ENCODE measurements around the gene CDRT15. TPM values are rescaled to one million over a fixed set of nuclear protein-coding genes. Genes with fewer than 3 reads are reported as not detected.

CDRT15 gene
- total RNA-seq, 1 experiment from 2014 or later, result not detected

Other genes starting within 250 kb of the CDRT15 start
- 16.4 and 21.0 TPM in 2 replicates for gene COX10, start 167.4 kb downstream of the CDRT15 start, total RNA-seq (2022)
- 3.4 and 3.8 TPM in 2 replicates for gene HS3ST3B1, start 64.2 kb upstream of the CDRT15 start, total RNA-seq (2022)

Measured in MCF 10A (cell line).